Embryonic facial prominence (tissue), 1 donor: ENCODE results near the gene VSTM2A.
A peak's percentile ranks its signal among the peaks of the same experiment; 100 is the strongest.
"Not testable (repeated sequence)": the region's sequence is repeated elsewhere in the genome, so short reads cannot be mapped to it uniquely, and the experiment has no call there.

Source experiments
- DNase-seq: peaks from one replicate; pipeline ENCODE4 v3.0.0-alpha.2; 2016; ENCODE audit errors: extremely low spot score

The VSTM2A gene

DNA sequence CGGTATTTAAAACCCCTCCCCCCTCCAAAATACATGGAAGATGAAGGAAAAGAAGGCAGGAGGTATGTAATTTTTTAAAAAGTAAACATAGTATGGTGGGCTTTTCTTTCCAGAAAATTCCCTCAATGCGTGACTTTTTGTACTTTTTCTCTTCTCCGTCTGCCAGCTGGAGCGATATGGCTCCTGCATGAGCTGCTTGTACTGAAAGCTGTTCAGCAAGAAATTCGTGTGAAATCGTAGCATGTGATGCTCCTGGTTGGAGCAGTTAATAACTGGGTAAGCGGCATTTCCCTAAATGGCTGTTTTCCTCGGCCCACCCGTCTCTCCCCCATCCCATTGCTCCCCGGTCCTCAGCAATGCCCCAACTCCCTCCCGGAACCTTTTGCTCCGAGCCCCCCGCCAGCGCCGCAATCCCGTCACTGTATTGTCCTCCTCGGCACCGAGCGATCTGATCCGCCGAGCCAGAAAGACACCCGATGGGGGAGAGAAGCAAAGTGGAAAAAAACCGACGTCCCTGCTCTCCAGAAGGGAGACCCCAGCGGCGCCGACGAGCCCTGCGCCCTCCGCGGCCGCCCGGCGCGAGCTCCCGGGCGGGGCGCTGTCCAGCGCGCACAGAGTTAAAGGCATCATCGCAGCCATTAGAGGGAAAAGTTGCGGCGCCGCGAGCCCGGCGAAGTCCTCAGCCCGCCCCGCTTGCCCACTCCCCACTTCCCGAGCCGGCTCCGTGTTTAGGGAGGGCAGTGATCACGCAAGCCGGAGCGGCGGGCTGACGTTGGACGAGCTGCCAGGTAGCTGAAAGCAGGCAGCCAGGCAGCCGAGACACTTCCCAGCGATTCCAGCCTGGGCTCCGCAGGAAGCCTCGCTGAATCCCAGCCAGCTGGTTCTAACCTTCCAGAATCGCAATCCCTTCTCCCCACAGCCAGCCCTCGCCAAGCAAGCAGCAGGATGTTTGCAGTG, at the start of gene VSTM2A:
Gene VSTM2A, plus strand, starts transcription at position 707 of the 957 bp plus-strand sequence. CDS start 356 bp downstream, outside the sequence.
- DNase-seq = no peak

GRCh38 chr7:54504531-54504930, 37.6 kb upstream of the VSTM2A start:
- not testable (repeated sequence) for DNase-seq

- DNase-seq = no peak
Measured at GRCh38 chr7:54529568-54529967, 12.6 kb upstream of the VSTM2A start.

GRCh38 chr7:54538122-54538521, 4.1 kb upstream of the VSTM2A start:
- no peak for DNase-seq

DNA sequence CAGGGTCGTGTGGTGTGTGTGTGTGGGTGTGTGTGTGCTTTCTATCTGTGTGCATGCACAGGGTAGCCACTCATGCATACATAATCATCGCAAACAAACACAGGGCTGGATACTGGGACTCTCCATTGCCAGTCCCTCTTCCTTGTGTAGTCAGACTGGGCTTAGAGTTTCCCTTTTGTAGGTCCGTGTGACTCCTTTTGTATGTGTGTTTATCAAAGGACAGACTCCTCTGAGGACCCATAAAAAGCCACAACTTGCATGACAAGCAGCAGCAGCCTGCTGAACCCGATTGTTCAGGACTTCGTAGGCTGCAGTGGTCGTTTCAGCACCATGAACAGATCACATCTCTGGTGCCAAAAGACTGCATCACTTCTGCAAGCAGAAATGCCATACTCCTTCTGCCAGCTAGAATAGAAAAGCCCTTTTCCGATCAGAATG, 895 bp downstream of the VSTM2A start:
- peak; percentile 39 for DNase-seq

DNA sequence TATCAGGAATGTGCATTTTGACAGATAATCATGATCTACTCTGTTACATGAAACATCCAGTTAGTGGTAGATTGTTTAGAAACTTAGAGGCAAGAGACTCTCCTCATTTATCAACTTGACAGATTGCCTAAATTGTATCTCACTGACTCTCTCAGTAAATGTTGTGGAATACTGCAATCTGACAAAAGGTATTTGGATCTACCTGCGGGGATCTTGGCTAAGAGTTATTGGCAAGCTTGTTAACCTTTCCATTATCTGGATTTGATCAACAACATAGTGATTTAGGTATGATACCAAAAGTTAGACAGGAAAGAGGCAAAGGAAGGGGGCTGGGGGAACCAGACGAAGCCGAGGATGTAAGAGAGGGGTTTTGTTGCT, 2.0 kb downstream of the VSTM2A start:
- DNase-seq = no peak

- DNase-seq = no peak
Measured at GRCh38 chr7:54544527-54545240, 2.5 kb downstream of the VSTM2A start.

- no peak for DNase-seq
Measured at GRCh38 chr7:54545241-54545563, 3.0 kb downstream of the VSTM2A start.

- no peak for DNase-seq
Measured at GRCh38 chr7:54546081-54546985, 4.2 kb downstream of the VSTM2A start.

GRCh38 chr7:54546986-54547314, 4.8 kb downstream of the VSTM2A start:
- DNase-seq = no peak

DNA sequence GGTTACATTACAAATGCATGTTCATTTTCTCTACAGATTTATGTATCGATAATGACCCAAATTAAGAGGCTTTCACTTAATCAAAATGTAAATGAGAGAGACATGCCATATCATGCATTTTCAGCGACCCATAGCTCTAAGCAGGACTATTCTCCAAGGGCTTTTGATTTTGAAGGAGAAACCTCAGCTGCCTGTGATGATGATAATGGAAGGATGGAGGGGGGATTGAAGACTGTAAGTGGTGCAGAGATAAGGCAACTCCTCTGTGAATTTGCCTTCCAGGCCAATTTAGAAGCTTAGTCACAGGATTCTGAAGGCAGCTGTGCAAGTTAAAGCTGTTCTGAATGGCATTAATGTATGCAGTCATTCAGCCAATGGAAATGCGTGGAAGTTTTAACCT, 8.3 kb downstream of the VSTM2A start:
- DNase-seq = no peak

DNA sequence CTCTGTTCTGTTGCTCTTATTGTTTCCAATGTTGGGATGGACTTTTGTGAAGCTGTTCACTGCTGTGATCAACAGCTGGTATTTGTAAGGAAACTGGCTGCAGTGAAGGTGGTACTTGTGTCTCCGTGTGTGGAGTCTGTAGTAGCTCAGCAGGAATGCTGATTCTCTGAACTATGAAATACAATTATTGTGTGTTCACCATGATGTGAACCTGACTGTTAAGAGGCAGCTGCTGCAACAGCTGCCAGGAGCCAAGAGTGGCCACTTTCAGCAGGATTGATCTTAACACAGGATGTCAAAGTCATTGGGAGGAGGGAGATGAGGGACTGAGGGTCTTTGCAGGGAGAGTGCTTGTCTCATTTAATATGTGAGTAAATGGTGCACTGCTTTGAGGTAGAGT, 13.9 kb downstream of the VSTM2A start:
- no peak for DNase-seq

GRCh38 chr7:54559401-54559800, 17.2 kb downstream of the VSTM2A start:
- no peak for DNase-seq

- DNase-seq = no peak
Measured at GRCh38 chr7:54560198-54560597, 18.0 kb downstream of the VSTM2A start.

DNA sequence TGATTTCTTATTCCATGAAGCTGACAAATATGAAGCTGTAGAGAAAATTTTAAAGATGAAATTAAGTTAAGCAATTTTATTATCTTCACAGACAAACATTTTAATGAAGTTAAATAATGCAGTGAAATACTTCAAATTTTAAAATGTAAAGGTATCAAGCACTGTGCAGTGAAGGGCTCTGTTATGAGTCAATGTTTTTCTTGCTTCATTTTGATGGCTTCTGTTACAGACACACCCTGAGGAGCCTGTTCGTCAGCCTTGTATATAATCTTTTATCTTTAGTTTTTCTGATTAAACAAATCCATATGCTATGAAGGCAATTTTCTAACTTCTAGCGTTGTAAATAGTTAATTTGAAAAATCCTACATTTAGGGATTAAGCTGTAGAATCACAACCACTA, 18.5 kb downstream of the VSTM2A start:
- DNase-seq = no peak

DNA sequence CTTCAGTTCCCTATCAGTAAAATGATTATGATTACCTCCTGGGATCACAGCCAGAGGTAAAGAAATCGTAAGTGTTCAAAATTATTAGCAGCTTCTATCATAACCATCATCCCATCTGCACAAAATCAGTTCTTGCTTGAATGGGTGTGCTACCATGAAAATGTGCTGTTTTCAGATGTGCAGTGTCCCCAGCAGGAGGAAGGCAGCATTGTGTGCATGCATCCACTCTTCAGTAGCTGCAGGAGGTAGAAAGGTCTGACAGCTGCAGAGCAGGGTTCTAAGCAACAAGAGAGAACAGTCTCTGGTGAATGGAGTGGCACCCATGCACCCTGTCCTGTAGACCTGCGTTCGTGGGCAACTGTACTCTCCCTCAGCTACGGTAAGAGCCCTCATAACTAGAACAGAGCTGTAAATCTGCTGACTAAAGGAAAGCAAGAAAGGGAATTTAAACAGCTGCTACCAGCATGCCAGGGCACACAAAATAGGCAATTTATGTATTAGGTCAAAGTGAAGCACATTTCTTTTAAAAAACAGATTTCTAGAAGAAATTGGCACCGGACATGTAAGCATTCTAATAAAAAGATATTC, 21.2 kb downstream of the VSTM2A start:
- no peak for DNase-seq

DNA sequence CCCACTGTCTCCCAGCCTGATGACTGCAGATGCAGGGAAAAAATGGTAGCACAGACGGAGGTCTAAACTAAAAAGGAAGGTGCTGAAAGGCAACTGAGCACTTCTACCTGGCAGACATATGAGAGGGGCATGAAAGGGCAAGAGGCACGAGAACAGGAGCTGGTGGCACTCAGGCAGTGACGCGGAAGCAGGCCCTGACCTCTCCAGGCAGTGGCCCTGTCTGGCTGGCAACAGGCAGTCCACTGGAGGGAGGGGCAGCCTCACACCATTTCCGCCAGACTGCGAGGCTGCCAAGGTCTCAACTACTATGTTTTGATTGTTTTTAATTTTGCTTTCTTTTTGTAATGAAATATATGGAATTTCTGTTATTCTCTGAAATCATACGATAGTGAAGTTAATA, 23.3 kb downstream of the VSTM2A start:
- no peak for DNase-seq

- DNase-seq = no peak
Measured at GRCh38 chr7:54581511-54581910, 39.3 kb downstream of the VSTM2A start.

- no peak for DNase-seq
Measured at GRCh38 chr7:54591404-54592386, 49.5 kb downstream of the VSTM2A start.

GRCh38 chr7:54596747-54597146, 54.6 kb downstream of the VSTM2A start:
- no peak for DNase-seq

GRCh38 chr7:54615537-54615936, 73.4 kb downstream of the VSTM2A start:
- DNase-seq = no peak
